Measurements from ENCODE around the gene DMXL2.

DNA sequence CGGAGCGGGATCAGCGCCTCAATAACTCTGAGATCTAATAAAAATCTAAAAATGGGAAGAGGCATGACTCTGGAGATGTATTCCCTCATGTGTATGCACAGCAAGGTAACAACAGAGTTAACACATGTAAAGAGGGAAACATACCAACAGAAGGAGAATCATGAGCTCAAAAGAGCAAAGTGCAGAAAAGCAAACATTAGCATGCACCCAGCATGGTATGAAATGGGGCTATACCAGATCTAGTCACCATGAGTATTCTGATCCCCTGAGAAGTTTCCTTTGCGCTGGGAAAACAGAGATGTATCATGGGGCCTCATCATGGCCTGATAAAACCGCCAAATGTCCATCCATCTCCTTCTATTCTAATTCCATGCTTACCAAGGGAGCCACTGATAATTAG, 152.1 kb downstream of the DMXL2 start:
- TF ChIP-seq EZH2 (IDR thresholded peaks at IDR 0.05; ENCODE audit: borderline replicate concordance, low read depth, low read length, severe bottlenecking) (no peak), CTCF (IDR thresholded peaks at IDR 0.05; ENCODE audit: borderline replicate concordance, extremely low read depth, low read length, poor library complexity, severe bottlenecking) (no peak)

All from DND-41 (cell line).